ENCODE measurements around the gene SBF1.

The SBF1 gene

DNA sequence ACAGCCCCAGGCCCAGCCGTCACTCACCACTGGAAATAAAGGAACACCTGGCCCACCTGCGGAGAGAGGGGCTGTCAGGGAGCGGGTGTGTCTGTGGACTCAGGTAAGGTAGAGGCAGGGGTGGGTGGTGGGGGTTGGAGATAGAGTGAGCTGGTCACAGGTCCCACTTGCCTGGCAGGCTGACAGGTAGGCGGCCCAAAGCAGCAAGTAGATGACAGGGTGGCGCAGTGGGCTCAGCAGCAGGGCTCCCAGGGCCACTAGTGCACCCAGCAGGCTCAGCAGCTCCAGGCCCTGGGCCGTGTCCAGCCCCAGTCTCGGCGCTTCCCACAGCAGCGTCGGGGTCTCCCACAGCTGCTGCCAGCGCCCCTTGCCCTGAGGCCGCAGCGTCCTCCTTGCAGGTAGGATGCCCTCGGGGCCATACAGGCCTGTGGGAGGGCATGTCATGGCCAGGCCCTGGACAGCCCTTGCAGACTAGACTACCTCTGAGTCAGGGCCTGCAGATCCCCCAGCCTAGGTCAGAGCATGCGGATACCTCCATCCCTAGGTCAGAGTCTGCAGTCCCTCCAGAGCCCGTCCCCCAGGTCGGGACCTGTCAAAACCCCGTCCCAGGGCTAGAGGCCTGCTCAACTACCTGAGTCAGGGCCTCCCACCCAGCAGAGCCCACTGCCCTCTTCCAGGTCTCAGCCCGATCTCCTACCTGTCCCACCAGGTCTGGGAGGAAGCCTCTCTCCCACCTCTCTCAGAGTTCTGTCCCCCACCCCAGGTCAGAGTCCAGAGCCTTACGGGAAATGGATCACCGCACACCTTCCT is 32.0 kb upstream of the SBF1 start:
- DNase-seq (ENCODE audit: extremely low read depth in 1 of 2, low read depth in 1 of 2), result no peak

- no peak for DNase-seq (ENCODE audit: extremely low read depth in 1 of 2, low read depth in 1 of 2)
Measured at GRCh38 chr22:50505776-50506610, 31.2 kb upstream of the SBF1 start.

GRCh38 chr22:50505276-50505775 is 30.5 kb upstream of the SBF1 start:
- DNase-seq (ENCODE audit: extremely low read depth in 1 of 2, low read depth in 1 of 2), result no peak

- DNase-seq (ENCODE audit: extremely low read depth in 1 of 2, low read depth in 1 of 2), result no peak
Measured at GRCh38 chr22:50504369-50505211, 29.8 kb upstream of the SBF1 start.

DNA sequence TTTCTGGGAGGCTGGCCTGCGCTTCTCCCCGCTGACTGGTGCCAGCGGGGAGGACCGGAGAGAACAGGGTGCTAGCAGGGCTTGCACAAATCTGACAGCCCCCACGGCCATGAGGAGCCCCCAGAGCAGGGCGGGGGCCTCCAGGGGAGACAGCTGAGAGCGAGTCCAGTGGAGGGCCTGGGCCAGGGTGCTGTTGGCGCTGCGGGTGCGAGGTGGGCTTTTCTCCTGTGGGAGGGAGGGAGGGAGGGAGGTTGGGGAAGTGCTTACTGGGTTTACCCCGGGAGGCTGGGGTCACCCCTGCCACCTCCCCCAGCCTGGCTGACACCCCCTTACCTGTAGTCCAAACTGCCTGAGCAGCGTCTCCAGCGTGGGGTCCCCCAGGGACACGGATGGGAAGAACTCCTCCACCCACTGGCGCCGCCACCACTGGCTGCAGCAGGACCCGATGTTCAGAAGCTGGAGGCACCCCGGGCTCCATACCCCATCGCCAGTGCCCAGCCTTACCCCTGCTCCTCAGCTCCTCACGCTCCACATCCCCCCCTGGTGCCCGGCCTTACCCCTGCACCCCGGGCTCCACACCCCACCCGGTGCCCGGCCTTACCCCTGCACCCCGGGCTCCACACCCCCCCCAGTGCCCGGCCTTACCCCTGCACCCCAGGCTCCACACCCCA is 28.8 kb upstream of the SBF1 start:
- no peak for DNase-seq (ENCODE audit: extremely low read depth in 1 of 2, low read depth in 1 of 2)

DNA sequence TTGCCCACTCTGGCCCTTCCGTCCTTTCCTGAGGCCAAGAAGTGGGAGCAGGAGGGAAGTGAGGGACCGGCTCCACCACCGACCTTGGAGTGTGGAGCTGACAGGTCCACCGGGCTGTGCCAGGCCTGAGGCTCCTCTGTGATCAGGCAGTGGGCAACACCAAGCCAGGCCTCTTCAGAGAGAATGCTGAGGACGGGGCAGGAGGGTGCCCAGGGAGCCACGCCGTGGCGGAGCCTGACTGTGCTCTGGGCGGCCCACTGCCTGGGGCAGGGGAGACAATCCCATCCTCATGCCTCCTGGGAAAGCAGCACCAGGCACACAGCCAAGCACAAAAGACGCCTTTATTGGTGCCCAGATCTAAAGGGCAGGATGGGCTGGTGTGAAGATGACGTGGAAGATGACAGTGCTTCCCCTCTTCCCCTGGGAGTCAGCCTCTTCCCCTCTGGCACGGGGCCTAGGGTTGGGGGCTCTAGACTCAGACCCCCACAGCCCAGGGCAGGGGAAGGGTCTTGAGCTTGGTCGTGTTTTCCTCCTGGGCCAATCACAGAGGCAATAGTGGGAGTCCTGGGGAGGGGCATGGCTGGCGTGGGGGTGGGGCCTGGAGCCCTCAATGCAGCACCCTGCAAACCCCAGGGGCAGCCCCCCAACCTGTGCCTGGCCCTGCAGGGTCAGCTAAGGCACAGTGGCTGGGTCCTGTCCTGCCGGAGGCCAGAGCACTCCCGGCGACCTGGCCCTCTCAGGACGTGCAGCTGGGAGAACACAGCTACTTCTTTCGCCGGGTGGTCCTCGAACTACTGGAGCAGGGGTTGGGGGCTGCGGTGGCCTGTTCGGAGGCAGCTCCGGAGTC is 28.0 kb upstream of the SBF1 start:
- DNase-seq (ENCODE audit: extremely low read depth in 1 of 2, low read depth in 1 of 2), result no peak

- DNase-seq (ENCODE audit: extremely low read depth in 1 of 2, low read depth in 1 of 2), result no peak
Measured at GRCh38 chr22:50502096-50502495, 27.3 kb upstream of the SBF1 start.

- DNase-seq (ENCODE audit: extremely low read depth in 1 of 2, low read depth in 1 of 2), result no peak
Measured at GRCh38 chr22:50500452-50500851, 25.6 kb upstream of the SBF1 start.

DNA sequence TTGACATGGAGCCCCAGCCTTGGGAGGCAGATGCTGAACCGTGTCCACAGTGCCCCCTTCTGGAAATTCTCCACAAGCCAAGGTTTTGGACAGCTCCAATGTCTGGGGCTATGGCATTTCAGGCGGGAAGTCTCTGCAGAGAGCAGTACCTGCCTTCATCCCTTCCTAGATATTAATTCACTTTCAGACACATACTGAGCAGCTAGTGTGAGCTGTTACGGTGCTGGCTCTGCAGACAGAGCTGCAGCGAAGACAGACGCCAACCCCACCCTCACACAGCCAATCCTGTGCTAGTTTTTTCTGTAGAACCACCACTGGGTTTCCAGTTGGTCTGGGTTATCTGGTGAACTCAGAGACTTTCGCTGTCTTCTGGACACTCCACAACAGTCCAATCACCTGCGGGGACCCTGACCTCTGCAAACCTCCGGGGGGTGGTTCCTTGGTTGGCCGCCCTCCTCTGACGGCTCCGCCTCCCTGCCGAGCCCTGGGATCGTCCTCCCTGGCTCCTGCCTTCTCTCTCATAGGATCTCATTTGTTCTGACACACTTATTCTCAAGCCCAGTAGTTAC is 23.6 kb upstream of the SBF1 start:
- DNase-seq (ENCODE audit: extremely low read depth in 1 of 2, low read depth in 1 of 2), result peak in 1 of 2 donors; percentile 56

- no peak for DNase-seq (ENCODE audit: extremely low read depth in 1 of 2, low read depth in 1 of 2)
Measured at GRCh38 chr22:50497093-50497492, 22.3 kb upstream of the SBF1 start.

- DNase-seq (ENCODE audit: extremely low read depth in 1 of 2, low read depth in 1 of 2), result no peak
Measured at GRCh38 chr22:50490531-50491308, 15.9 kb upstream of the SBF1 start.

DNA sequence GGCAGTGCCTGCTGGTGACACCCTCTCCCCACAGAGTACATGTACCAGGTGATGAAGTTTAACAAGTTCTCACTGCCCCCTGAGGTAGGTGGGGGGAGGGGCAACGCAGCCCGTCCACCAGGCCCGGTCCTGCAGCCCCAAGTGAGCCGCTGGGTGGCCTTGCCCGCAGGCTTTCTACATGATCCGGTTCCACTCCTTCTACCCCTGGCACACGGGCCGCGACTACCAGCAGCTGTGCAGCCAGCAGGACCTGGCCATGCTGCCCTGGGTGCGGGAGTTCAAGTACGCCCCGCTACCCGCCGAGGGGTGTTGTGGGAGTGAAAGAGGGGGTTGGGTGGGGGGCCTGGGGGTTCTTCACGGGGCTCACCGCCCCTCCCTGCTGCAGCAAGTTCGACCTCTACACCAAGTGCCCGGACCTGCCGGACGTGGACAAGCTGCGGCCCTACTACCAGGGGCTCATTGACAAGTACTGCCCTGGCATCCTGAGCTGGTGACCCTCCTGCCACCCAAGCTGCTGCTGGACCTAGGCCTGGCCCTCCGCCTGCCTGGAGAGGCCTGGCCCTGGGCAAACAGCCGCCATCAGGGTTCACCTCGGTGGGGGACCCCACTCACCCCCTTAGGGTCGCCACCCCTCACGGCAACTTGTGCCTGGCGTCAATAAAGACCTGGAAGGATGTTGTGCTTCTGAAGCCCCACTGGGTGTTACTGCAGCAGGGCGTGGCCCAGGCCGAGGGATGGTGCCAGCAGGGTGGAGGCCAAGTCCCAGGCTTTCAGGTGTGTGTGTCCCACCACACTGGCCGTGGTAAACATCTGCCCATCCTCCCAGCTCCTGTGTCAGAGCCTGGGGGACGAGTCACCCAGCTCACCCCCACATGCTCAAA is 14.8 kb upstream of the SBF1 start:
- DNase-seq (ENCODE audit: extremely low read depth in 1 of 2, low read depth in 1 of 2), result no peak

GRCh38 chr22:50488886-50489285 is 14.1 kb upstream of the SBF1 start:
- DNase-seq (ENCODE audit: extremely low read depth in 1 of 2, low read depth in 1 of 2), result no peak

GRCh38 chr22:50488006-50488677 is 13.3 kb upstream of the SBF1 start:
- DNase-seq (ENCODE audit: extremely low read depth in 1 of 2, low read depth in 1 of 2), result no peak

- no peak for DNase-seq (ENCODE audit: extremely low read depth in 1 of 2, low read depth in 1 of 2)
Measured at GRCh38 chr22:50487290-50488005, 12.6 kb upstream of the SBF1 start.

GRCh38 chr22:50486561-50487289 is 11.9 kb upstream of the SBF1 start, which contains the start of gene MIOX:
Gene MIOX, plus strand, starts transcription at chr22:50486859. Its CDS starts 39 bp downstream, at chr22:50486898.
- no peak for DNase-seq (ENCODE audit: extremely low read depth in 1 of 2, low read depth in 1 of 2)

All from stimulated activated CD8-positive, alpha-beta memory T cell treated with anti-CD3 and anti-CD28 coated beads, Interleukin-7, amount 100 ng/mL, for 48 hours (primary cell).